Activated naive CD4-positive, alpha-beta T cell treated with anti-CD3 and anti-CD28 coated beads, Interleukin-2, amount 50 U/mL, for 16 hours (primary cell): Measurements from ENCODE around the gene ZFX.

Experiments
- DNase-seq: peaks from one replicate; pipeline ENCODE4 v3.0.0-alpha.2; 2020

Gene ZFX

GRCh38 chrX:24243188-24243587, 93.7 kb downstream of the ZFX start:
- DNase-seq: no peak

GRCh38 chrX:24243692-24244091, 94.2 kb downstream of the ZFX start:
- DNase-seq: no peak

GRCh38 chrX:24245202-24245601, 95.7 kb downstream of the ZFX start:
- no peak for DNase-seq

- no peak for DNase-seq
These were observed 98.5 kb downstream of the ZFX start for GRCh38 chrX:24248042-24248441.

- no peak for DNase-seq
These were observed 103.5 kb downstream of the ZFX start for GRCh38 chrX:24253030-24253429.

- DNase-seq: no peak
These were observed 103.9 kb downstream of the ZFX start for GRCh38 chrX:24253469-24253868.

- no peak for DNase-seq
These were observed 107.5 kb downstream of the ZFX start for GRCh38 chrX:24257011-24257410.

GRCh38 chrX:24259544-24260240, 110.2 kb downstream of the ZFX start:
- DNase-seq: no peak

GRCh38 chrX:24260842-24261550, 111.5 kb downstream of the ZFX start:
- no peak for DNase-seq

- no peak for DNase-seq
These were observed 112.8 kb downstream of the ZFX start for GRCh38 chrX:24262309-24262708.

- no peak for DNase-seq
These were observed 114.9 kb downstream of the ZFX start for GRCh38 chrX:24264383-24264782.
